HG02981 (cell line): Measurements from ENCODE around the gene STPG1.

Source experiments
- ATAC-seq: cut with Tn5 transposase; IDR thresholded peaks from one replicate; pipeline ENCODE4 v1.9.1; 2021; ENCODE audit warnings: mild to moderate bottlenecking, moderate library complexity; ENCODE audit not compliant: unreplicated experiment

The STPG1 gene

DNA sequence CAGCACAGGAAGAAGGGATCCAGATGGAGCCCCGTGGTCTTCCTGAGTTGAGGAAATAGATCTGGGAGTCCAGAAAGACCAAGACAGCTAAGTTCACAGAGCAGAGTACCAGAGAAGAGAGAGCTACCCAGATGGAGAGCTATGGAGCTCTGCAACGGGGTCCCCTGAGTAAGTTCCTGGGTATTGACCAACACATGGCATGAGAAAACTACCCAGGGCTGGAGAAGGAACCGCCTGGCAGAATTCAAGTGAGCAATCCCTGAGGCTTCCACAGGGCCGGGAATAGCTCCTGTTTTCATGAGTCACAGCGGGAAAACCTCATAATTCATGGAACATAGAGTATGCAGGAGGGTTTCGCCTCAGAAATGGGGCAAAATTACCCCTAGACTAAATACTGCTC, 19.7 kb downstream of the STPG1 start:
- ATAC-seq = no peak

DNA sequence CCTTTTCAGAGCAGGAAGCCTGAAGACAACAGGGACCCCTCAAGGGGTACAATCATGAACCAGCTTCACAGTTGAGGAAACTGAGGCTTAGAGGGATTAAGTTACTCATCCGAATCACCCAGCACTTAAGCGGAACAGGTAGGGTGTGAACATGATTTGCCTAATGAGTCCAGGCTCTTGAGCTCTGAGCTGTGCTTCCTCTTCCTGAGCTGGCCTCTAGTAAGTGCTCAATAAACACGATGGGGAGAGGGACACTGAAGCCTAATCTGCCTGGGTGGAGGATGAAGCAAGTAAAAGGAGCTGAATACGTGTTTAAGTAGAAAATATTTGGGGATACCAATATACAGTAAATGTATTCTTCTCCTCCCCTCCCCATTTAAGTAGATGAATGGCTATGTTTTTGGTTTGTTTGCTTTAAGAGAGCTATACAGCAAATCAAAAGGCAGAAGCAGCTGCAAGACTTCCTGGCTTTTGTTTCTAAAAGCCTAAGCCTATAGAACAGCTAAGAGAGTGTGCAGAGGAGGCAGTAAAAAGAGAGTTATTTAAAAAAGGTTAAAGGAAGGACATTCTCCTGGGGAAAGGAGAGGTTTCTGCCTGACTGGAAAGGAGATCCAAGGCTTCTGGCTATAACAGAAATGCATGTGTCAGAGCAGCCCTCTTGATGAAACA, 20.5 kb downstream of the STPG1 start:
- ATAC-seq = no peak

DNA sequence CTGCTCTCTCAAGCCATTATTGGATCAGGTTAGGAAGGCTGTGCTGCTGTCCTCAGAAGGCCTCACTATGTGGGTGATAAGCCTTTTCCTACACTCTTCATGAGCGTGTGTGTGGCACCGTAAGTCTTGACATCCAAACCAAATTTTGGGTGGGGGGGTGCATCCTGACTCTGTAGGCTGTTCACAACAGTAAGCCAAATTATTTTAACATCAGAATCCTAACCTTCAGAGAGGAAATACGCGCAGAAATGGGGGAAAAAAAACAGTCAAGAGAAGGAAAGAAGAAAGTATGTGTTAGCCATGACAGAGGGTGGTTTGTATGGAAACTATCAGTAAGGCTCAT, 21.0 kb downstream of the STPG1 start:
- no peak for ATAC-seq

DNA sequence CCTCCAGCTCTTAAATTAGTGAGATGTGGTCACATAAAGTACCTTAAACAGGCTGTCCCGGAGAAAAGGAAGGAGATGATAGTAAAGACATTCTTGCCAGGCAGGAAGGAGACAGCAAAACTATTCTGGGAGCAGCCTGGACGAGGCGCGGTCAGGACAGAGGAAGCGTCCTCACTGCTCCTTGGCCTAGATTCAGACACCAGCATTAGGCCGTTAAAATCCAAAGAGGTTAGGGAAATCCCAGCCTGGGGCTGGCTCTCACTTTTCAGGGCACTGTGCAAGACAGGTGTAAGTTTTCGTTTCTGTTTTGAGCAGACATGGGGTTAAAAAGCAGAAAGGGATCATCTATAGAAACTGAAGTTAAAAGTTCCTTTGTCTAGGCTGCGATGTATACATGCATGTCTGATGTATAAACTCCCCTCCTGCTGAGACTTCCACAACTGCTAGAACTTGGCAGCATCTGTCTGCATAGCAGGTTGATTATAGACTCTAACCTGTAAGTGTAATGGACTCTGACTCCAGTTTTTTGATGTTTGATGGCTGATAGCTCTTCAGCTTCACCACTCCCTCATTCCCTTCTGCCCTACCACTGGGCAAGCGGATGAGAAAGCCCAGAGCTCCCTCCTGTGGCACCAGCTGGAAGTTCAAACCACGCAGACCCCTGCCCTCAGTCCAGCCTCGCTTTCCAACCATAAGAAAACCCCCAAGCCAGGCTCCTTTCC, 21.5 kb downstream of the STPG1 start:
- peak; percentile 69 for ATAC-seq

DNA sequence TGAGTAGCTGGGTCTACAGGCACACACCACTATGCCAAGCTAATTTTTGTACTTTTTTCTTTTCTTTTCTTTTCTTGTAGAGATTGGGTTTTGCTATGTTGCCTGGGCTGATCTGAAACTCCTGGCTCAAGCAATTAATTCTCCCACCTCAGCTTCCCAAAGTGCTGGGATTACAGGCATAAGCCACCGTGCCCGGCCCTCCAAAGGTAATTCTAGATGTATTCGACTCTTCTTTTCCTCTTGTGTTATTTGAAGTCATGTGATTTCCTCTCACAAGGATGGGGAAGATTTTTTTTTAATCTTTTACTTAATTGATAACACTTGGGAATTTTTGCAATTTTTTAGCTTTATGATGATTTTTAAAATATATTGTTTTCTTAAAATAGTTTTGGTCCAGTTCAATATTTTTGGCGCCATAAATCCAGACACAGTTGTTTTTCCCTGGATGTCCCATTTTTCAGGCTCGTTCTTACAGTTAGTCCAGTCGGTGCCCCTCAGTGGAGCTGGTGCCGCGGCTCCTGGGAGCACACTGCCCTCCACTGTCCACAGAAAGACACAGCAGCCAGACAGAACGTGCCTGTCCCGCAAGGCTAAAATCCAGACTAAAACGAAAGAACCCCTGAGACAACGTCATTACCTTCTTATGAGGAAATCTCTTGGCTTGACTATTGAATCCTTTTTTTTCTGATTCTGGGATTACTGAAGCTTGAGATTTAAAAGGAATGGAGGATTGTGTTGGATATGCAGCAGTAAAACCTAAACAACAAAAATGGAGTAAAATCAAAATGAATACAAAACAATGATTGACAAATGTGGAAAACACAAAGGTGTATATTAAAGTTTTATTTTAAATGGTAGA, 22.4 kb downstream of the STPG1 start:
- no peak for ATAC-seq

DNA sequence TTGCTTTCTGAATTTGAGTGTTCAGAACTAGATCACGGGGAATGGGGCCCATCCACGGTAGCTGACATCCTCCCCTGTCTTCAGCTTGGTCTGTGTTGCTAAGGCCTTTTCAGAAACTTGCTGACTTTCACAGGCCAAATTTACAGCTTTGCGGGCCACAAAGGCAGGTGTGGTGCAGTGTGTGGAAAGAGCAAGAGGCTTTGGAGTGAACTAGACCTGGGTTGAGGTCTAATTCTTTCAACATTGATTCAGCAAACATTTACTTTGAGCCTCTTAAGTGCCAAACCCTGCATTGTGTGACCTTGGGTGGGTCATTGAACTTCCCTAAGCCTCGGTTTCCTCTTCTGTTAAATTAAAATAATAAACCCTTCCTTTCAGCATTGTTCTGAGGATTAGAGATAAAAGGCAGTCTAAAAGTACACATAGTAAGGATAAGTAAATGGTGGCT, 24.3 kb downstream of the STPG1 start:
- no peak for ATAC-seq

DNA sequence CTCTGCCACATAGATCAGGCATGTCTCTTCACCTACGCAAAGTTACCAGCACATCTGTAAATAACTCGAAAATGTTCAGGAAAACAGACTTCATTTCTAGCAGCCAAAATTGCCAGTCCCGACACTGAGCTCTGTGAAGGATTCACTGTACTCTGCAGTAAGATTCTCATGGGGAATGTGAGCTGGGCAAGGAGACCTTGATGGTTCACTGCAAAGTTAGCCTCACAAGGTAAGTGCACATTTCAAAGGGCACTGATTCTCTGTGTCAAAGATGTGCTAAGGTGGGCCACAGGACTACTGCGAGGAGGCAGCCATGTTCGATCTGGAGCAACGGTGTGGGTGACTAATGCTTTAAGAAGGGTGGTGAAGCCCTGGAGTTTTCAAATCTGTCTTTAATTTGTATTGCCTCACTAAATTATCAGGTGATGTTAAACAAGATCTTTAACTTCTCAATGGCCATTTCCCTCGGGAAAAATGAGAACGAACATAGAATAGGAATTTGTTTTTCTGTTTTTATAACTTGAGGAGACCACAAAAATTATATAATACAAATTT, 25.2 kb downstream of the STPG1 start:
- no peak for ATAC-seq

DNA sequence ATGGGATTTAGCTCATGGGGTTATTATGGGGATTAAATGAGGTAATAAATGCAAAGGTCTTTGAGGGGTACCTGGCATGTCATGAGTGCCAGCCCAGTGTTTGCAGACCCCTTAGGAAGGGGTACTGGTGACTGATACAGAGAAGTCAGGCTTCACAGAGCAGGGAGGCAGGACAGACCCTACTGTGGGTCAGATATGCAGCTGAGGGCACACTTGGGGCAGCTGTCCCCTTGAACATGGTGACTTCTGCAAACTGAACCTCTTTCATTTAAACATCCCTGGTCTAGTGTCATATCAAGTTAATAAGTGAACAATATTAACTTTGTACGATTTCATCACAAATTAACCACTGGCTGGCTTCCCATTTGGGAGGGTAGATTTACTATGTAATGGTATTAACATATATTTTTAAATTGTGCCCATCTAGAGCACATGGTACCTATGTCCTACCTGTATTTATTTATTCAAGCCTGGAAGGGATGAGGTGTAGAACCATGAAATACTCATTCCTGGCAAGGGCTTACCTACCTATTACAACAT, 25.9 kb downstream of the STPG1 start:
- no peak for ATAC-seq

DNA sequence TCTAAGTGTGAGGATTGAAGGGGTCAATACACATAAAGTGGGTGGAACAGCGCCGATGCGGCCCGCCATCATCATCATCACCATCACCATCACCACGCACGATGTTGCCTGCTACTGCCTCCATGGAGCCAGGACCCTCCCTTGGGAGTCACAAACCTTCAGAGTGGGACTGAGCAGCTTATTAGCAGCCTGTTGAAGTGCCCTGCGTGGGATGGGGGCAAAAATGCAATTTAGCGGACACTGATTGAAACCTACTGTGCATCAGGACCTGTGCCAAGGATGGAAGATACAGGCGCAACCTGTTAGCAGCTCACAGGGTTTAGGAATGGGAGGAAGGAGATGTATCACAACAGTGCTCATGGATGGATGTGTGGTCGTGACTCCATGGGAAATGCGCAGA, 26.7 kb downstream of the STPG1 start:
- ATAC-seq = no peak

DNA sequence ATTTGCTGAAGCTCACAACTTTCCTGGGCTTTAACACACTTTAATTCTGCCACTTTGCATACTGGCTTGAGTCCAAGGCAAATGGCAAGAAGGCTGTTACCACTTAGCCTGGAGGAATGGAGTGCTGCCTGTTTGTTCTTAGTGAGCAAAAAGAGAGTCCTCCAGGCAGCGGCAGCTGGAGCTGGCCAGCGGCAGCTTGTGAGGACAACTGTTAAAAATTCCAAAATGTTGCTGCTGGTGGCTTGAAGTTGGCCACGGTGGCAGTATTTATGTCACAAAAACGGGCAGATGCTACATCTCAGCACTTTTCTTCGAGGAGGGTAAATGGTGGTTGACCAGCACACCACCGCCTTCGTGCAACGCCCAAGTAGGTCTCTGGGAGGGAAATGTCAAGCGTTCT, 27.3 kb downstream of the STPG1 start:
- ATAC-seq = no peak

DNA sequence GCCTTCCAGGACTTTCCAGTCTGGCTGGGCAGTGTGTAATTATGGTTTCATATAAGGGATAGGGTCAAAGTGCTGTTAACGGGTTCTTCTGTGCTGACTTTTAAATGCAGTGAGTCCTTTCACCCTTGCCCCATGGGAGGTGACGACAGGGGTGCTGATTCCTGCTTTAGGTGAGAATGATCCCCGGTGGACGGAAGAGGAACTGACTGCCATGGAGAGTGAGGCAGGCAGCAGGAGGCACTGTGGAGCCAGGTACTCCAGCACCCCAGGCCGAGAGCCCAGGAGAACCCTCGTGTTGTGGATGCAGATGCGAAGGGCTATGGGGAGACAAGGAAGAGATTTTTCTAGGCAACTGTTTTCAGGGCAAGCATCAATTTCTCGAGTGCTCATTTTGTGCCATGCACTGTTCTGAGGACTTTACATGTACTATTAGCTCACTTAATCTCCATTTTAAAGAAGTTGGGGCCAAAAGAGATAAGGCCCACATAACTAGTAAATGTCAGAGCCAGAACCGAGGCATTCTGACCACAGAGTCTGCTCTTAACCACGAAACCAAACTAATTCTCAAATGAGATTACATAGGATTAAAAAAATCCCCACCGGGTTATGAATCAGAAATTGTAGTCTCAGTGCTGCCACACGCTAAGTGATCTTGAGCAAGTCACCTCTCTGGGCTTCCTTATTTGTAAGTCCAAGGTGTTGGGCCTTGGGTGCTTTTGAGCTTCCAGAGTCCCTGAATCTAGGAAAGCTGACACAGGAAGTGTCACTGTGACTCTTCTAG, 28.2 kb downstream of the STPG1 start:
- ATAC-seq = no peak

DNA sequence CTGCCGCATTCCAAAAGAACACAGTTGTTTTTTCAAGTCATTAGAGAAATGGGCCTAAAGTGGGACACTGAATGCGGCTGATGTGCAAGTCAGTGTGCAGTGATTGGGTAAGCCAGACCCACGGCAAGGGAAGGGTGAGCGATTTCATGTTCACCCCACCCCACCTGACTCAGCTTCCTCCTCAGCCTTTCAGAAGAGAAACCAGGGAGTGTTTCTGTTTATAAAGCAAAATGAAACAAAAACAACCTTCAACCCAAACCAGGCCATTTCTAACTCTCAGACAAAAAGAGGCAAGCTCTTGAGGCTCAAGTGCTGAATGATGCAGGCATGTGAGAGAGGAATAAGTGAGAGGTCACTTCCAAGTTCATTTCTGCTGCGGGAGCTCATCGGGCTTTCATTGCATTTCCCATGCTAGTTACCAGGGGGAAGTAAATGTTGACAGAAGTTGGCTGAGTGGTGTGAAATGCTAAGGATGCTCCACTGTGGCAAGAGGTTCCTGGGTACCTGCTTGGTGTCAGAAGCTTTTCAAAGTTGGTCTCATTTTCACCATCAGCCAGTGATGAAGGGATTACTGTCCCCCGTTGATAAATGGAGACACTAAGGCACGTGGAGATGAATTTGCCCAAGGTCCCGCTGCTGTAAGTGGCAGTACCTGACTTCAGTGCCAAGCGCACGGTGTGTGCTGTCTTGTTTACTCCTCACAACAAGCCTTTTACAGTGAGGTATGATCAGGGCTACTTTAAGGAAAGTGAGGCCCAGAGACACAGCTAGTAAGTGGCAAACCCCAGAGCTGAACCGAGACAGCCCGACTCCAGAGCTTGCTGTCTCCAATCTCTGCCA, 29.1 kb downstream of the STPG1 start:
- no peak for ATAC-seq

DNA sequence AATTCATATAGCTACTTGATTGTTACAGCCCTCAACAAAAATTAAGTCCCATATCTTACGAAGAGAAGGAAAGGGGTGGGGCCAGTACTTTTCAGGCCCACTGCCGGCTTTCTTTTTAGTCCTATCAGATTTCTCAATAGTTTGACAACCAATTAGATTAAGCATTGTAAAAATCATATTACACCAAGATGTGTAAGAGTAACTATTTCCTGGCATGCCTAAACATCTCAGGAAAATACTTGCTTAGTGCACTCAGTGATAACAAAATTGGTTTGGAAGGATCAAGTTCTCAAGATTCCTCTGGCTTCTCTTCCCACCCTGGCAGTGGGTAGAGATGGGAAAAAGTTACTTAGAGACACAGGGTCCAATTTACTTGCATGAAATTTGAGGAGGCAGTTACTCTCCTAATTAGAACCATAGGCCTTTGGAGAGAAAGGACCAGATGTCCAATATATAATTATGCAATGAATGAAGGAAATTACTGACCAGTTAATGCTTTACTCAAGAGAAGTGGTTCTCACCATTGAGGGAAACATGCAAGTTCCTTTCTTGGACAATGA, 30.1 kb downstream of the STPG1 start:
- ATAC-seq = no peak

DNA sequence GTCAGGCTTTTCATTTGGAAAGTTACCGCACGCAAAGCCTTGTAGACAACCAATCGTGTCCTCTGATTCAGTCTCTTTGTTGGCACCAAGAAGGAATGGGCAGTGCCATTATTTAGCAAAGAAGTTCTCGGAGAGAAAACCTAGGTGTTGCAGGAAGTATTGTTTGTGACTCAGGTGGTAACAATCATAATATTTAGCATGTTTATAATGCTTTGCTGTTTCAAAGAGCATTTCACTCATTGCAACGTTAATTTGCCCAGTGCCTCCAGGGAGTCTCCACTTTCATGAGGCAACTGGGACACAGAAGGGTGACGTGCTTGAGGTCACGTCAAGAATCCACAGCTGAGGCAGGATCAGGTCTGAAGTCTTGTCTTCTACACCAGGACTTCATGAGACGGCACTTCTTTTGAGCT, 31.4 kb downstream of the STPG1 start:
- no peak for ATAC-seq

DNA sequence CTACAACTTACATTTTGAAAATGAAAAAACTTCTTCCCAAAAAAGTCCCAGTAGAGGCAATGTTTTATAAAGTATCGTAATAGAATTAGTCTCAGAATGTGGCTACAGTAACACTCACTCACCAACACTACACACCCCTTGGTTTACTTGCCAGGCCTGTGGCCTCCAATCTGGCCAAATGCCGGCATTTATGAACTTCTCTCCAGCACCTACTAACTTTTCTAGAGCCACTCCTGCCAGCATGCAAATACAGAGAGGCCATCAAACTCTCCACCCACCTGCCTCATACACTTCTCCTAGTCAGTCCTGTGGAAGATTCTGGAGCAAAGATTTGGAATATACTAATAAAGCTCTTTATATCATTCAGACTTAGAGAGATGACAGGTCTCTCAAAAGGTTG, 32.3 kb downstream of the STPG1 start:
- no peak for ATAC-seq

DNA sequence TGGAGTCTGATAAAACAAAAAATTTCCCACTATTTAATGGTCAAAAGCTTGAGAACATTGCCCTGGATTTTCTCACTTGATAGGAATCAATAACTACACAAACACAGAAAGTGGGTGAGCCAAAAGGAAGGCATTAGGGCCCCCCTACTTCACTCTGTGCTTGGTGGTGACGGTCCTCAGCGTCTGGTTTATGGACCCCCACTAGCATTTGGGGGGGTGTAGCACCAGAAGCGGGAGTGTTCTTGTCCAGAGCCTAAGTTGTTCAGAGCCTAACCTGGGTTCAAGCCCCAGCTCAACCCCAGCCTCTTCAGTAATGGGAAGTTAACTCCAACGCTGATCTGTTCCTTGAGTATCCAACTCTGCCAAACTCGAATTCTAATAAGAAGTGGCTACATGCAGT, 33.1 kb downstream of the STPG1 start:
- ATAC-seq = no peak

DNA sequence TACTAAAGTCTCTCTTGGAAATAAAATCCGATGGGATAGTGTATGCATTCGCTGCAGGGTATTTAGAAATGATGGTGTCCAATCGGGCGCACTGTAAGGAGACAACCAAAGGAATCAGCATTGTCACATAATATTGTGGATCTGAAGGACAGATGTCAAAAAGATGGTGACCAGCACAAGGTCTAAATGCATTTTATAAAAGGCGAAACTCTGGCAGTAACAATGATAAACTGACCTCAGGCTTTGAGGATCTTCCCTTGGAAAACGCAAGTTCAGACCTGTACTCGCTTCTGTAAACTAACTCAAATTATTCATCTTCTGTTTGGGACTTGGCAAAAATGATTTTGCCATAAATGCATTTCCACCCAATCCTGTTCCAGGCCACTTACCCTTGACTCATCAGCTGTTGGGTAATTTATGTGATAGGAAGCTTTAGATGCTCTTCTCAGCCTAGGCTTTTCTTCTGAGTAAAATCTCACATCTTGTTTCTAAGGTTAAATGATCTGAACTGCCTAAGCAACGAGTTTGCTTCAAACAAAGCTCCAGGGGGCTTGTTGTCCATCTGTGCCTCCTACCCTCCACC, 33.8 kb downstream of the STPG1 start:
- no peak for ATAC-seq

DNA sequence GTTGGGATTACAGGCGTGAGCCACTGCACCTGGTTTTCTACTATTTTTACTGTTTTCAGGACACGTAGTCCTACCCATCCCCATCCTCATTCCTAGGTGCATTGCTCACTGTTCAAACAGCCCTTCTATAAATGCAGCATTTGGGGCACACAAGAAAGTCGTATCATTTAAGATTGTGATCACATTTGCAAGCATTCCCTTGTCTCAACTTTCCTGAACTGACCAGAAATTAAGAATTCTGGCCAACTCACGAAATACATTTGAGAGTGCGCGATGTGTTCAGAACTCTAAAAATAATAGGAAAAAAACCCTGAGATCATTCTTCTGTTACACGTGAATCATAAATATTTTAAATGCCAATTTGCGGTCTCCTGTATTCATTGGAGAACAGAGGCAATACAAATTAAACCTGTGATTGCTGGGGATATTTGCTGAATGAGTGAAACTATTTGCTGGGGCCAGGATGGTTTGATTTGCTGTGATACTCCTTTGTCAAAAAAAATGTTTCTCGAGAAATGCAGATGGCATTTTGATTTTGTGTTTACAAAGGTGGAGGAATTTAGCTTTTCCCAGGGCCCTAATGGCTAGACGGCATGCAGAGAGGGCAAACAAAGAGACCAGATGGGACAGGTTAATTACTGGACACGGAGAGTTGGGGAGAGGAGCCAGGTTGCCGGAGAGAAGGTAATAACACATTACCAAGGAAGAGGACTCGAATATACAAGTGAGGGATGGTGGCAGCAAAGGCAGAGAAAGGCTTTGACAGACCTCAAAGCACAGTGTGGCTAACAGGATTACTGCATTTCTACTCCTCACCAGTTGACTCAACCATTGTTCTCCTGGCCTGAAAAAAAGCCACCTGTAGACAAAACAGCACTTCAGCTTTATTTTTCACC, 38.4 kb downstream of the STPG1 start:
- ATAC-seq = no peak
